K562 (cell line): Measurements from ENCODE around the gene EGR1. TPM values are rescaled to one million over a fixed set of nuclear protein-coding genes. Genes with fewer than 3 reads are reported as not detected.
A peak's percentile ranks its signal among the peaks of the same experiment; 100 is the strongest.

Experiments used
- ARID3B ChIP-seq: fragments of 250-450 bp; sonication (Bioruptor Pico); IDR thresholded peaks from 2 replicates; pipeline ENCODE4 v1.4.0; 2020; ENCODE audit warnings: borderline replicate concordance
- C11orf30 ChIP-seq: fragments of 450-650 bp; IDR thresholded peaks from 2 replicates; pipeline ENCODE4 v1.6.1; 2016; ENCODE audit warnings: low read depth, mild to moderate bottlenecking
- CBFB ChIP-seq: sonication (generic); formaldehyde crosslinking; IDR thresholded peaks from 2 replicates; pipeline ENCODE4 v1.4.0; 2020; ENCODE audit warnings: mild to moderate bottlenecking, missing genetic modification reagents
- FOXK2 ChIP-seq, 2 experiments: fragments of 450-650 bp; IDR thresholded peaks in 1 of 2; conservative IDR thresholded peaks in 1 of 2; 2 replicates each; pipeline ENCODE4 v1.6.1; 2016; ENCODE audit warnings: low read depth in 2 of 2, mild to moderate bottlenecking in 1 of 2
- GTF2B ChIP-seq: IDR thresholded peaks from 2 replicates; pipeline ENCODE4 v1.6.1; 2011; ENCODE audit not compliant: insufficient read length; ENCODE audit errors: extremely low read depth
- HNRNPUL1 ChIP-seq: fragments of 200-400 bp; formaldehyde crosslinking; IDR thresholded peaks from 2 replicates; pipeline ENCODE4 v1.6.1; 2017; ENCODE audit warnings: low read length
- IRF2 ChIP-seq: sonication (generic); formaldehyde crosslinking; IDR thresholded peaks from 2 replicates; pipeline ENCODE4 v1.8.1; 2022; ENCODE audit warnings: mild to moderate bottlenecking, missing genetic modification reagents
- JUN ChIP-seq, 2 experiments: sonication (generic) in 1 of 2; formaldehyde crosslinking in 1 of 2; IDR thresholded peaks; 2 replicates each; pipeline versions ENCODE4 v1.6.1 to v1.8.0; 2012 to 2022; ENCODE audit warnings: borderline replicate concordance in 2 of 2, mild to moderate bottlenecking in 2 of 2, improper control_type of control experiment in 1 of 2, low read depth in 1 of 2, low read length in 1 of 2, missing genetic modification reagents in 1 of 2
- JUNB ChIP-seq: fragments of 450-650 bp; formaldehyde crosslinking; conservative IDR thresholded peaks from 2 replicates; pipeline ENCODE4 v1.4.0; 2020; ENCODE audit warnings: mild to moderate bottlenecking
- KDM4B ChIP-seq, 2 experiments: fragments of 450-650 bp in 1 of 2; sonication (generic) in 1 of 2; IDR thresholded peaks; 2 replicates each; pipeline ENCODE4 v1.6.1; 2016 to 2017; ENCODE audit warnings: borderline replicate concordance in 2 of 2, antibody characterized with exemption in 1 of 2, low read depth in 1 of 2, mild to moderate bottlenecking in 1 of 2
- NCOA4 ChIP-seq: fragments of 450-650 bp; IDR thresholded peaks from 2 replicates; pipeline ENCODE4 v1.6.1; 2018; ENCODE audit warnings: mild to moderate bottlenecking; ENCODE audit not compliant: partially characterized antibody
- NR4A1 ChIP-seq, 2 experiments: fragments of 250-450 bp in 1 of 2; fragments of 450-650 bp in 1 of 2; sonication (Bioruptor Pico) in 1 of 2; IDR thresholded peaks; 2 replicates each; pipeline versions ENCODE4 v1.4.0 to v1.6.1; 2016 to 2020; ENCODE audit warnings: mild to moderate bottlenecking in 2 of 2, missing compliant biosample characterization in 1 of 2, missing genetic modification characterization in 1 of 2, moderate library complexity in 1 of 2
- PCBP1 ChIP-seq: fragments of 200-400 bp; formaldehyde crosslinking; IDR thresholded peaks from 2 replicates; pipeline ENCODE4 v1.6.1; 2018; ENCODE audit warnings: mild to moderate bottlenecking, low read depth, low read length; ENCODE audit not compliant: poor library complexity, severe bottlenecking
- PHTF2 ChIP-seq: fragments of 250-450 bp; sonication (Bioruptor Pico); IDR thresholded peaks from 2 replicates; pipeline ENCODE4 v1.5.0; 2021; ENCODE audit warnings: mild to moderate bottlenecking
- RNF2 ChIP-seq: sonication (generic); IDR thresholded peaks from 2 replicates; pipeline ENCODE4 v1.6.1; 2016
- ZNF124 ChIP-seq: sonication (generic); formaldehyde crosslinking; IDR thresholded peaks from 2 replicates; pipeline ENCODE4 v1.8.1; 2022; ENCODE audit warnings: missing genetic modification reagents
- ZNF644 ChIP-seq: fragments of 200-800 bp; sonication (Bioruptor generic); IDR thresholded peaks from 2 replicates; pipeline ENCODE4 v1.6.1; 2016; ENCODE audit warnings: low read depth, missing genetic modification characterization, missing compliant biosample characterization
- ZNF785 ChIP-seq: fragments of 250-450 bp; sonication (Bioruptor Pico); IDR thresholded peaks from 2 replicates; pipeline ENCODE4 v1.4.0; 2020; ENCODE audit warnings: mild to moderate bottlenecking
- ZZZ3 ChIP-seq: fragments of 450-650 bp; IDR thresholded peaks from 2 replicates; pipeline ENCODE4 v1.6.1; 2016; ENCODE audit warnings: antibody characterized with exemption, mild to moderate bottlenecking, moderate library complexity
- polyA plus RNA-seq, 8 experiments: library from polyadenylated mRNA; depleted of rRNA in 4 of 8; stranded (reverse) in 5 of 8; unstranded in 3 of 8; fragments of >200 nt; fragmentation: Nextera tagmentation in 2 of 8; fragmentation: Illumina TruSeq in 1 of 8; extraction: Ambion mirVana in 2 of 8; extraction: Trizol in 1 of 8; gene quantifications; 2 replicates each; pipeline versions ENCODE4 v1.2.1 to v1.2.3, GENCODE V29; 2011 to 2014; ENCODE audit warnings: inconsistent platforms in 1 of 8, missing spikeins in 1 of 8
- total RNA-seq, 7 experiments: library from RNA; depleted of rRNA in 6 of 7; stranded (reverse); fragments of >200 nt in 6 of 7; fragmentation: Illumina TruSeq in 2 of 7; extraction: Trizol in 2 of 7; gene quantifications; 2 replicates each; pipeline versions ENCODE4 v1.2.1 to v1.2.3, GENCODE V29; 2011 to 2021; ENCODE audit warnings: low replicate concordance in 1 of 7
- TF ChIP-seq, protein P1 (sequence below): sonication (generic); formaldehyde crosslinking; IDR thresholded peaks from 2 replicates; pipeline ENCODE4 v1.8.0; 2023; ENCODE audit warnings: mild to moderate bottlenecking, missing genetic modification reagents
- TF ChIP-seq, protein P2 (sequence below): fragments of 250-450 bp; sonication (Bioruptor Pico); IDR thresholded peaks from 2 replicates; pipeline ENCODE4 v1.8.0; 2022; ENCODE audit warnings: moderate library complexity, mild to moderate bottlenecking, inconsistent platforms

EGR1 gene
- total and polyA plus RNA-seq, 9 of the 15 experiments (the other 6 are each of a cell fraction or from before 2014, with no cell fraction given) = 1.3 to 132 (median 21.5) TPM

- peak; percentile 70; the same call in 1 of the 2 replicates for TF ChIP-seq HNRNPUL1
- TF ChIP-seq ZZZ3 = no peak
- no peak for TF ChIP-seq JUNB (CRISPR knock-in tag)
- no peak for TF ChIP-seq NR4A1 (CRISPR knock-in tag; IDR thresholded peaks at IDR 0.05)
- TF ChIP-seq NR4A1 (tag; IDR thresholded peaks at IDR 0.05) = no peak
- no peak for TF ChIP-seq ARID3B (CRISPR knock-in tag)
- no peak; a peak in 1 of 4 replicates for TF ChIP-seq FOXK2 (conservative IDR thresholded peaks at IDR 0.05 in 1 of 2, IDR thresholded peaks at IDR 0.05 in 1 of 2; ENCODE audit: low read depth in 2 of 2)
- TF ChIP-seq, protein P1, sequence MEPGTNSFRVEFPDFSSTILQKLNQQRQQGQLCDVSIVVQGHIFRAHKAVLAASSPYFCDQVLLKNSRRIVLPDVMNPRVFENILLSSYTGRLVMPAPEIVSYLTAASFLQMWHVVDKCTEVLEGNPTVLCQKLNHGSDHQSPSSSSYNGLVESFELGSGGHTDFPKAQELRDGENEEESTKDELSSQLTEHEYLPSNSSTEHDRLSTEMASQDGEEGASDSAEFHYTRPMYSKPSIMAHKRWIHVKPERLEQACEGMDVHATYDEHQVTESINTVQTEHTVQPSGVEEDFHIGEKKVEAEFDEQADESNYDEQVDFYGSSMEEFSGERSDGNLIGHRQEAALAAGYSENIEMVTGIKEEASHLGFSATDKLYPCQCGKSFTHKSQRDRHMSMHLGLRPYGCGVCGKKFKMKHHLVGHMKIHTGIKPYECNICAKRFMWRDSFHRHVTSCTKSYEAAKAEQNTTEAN (CRISPR knock-in tag) = no peak
- TF ChIP-seq CBFB = no peak
- TF ChIP-seq IRF2 (CRISPR knock-in tag) = no peak
- TF ChIP-seq ZNF644 (tag) = no peak
- TF ChIP-seq C11orf30 = no peak
- TF ChIP-seq NCOA4 = no peak
- TF ChIP-seq, protein P2, sequence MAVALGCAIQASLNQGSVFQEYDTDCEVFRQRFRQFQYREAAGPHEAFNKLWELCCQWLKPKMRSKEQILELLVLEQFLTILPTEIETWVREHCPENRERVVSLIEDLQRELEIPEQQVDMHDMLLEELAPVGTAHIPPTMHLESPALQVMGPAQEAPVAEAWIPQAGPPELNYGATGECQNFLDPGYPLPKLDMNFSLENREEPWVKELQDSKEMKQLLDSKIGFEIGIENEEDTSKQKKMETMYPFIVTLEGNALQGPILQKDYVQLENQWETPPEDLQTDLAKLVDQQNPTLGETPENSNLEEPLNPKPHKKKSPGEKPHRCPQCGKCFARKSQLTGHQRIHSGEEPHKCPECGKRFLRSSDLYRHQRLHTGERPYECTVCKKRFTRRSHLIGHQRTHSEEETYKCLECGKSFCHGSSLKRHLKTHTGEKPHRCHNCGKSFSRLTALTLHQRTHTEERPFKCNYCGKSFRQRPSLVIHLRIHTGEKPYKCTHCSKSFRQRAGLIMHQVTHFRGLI (CRISPR knock-in tag) = no peak
- TF ChIP-seq GTF2B = no peak
- TF ChIP-seq PCBP1 = no peak
- TF ChIP-seq ZNF124 (CRISPR knock-in tag) = no peak
- TF ChIP-seq PHTF2 (CRISPR knock-in tag) = no peak
- TF ChIP-seq ZNF785 (CRISPR knock-in tag) = no peak
- TF ChIP-seq RNF2 = no peak
- no peak for TF ChIP-seq JUN (IDR thresholded peaks at IDR 0.05; ENCODE audit: borderline replicate concordance, low read depth, low read length)
- 0 out of 2 replicates have a peak, but pooled peaks have one; percentile 67 for TF ChIP-seq JUN (CRISPR knock-in tag; IDR thresholded peaks at IDR 0.05; ENCODE audit: borderline replicate concordance)
- TF ChIP-seq KDM4B (IDR thresholded peaks at IDR 0.05; ENCODE audit: borderline replicate concordance in 2 of 2, low read depth in 1 of 2) = no peak
Observed at GRCh38 chr5:138470322-138471051, 5.2 kb downstream of the EGR1 start (continued).
